ENCODE measurements around the gene STARD9. TPM values are rescaled to one million over a fixed set of nuclear protein-coding genes. Genes with fewer than 3 reads are reported as not detected.

The STARD9 gene
- polyA plus RNA-seq, 1 of the 3 experiments (the other 2 are of a cell fraction) = 2.1 TPM

GRCh38 chr15:42628761-42629160 is 53.4 kb downstream of the STARD9 start:
- Histone ChIP-seq H3K9me2 (no peaks in the 10 kb centered on the region), H3K9ac (no peak overlapping the region), H3K27ac (ENCODE audit: low read depth in 2 of 2, low read length in 1 of 2) (no peak overlapping the region), H4K20me1 (ENCODE audit: insufficient read depth) (no peaks in the 10 kb centered on the region), H3K9me3 (no peaks in the 10 kb centered on the region), H3F3A (replicated peaks; ENCODE audit: insufficient read depth) (no peaks in the 10 kb centered on the region), H3K27me3 (ENCODE audit: insufficient read depth) (no peaks in the 10 kb centered on the region), H3K79me2 (ENCODE audit: insufficient read depth) (peaks cover 9% of the 10 kb centered on the region; the same call in 1 of the 2 replicates), H3K36me3 (replicated peaks in 1 of 2; ENCODE audit: control insufficient read depth in 1 of 2, insufficient read depth in 2 of 2, low read length in 1 of 2) (peaks cover 0 to 14% of the 10 kb centered on the region in 2 experiments), H3K4me3 (ENCODE audit: low read depth in 2 of 2, low read length in 1 of 2) (no peak overlapping the region), H3K4me2 (no peak overlapping the region), H2AFZ (ENCODE audit: low read depth) (no peak overlapping the region), H3K4me1 (ENCODE audit: control insufficient read depth in 1 of 2, insufficient read depth in 2 of 2, low read depth in 1 of 2, low read length in 1 of 2) (no peaks in the 10 kb centered on the region)
- CTCF ChIA-PET = no interaction called here
- no peak for DNase-seq
- no peak for TF ChIP-seq SIN3A (IDR thresholded peaks at IDR 0.05; ENCODE audit: borderline replicate concordance, low read depth, low read length)
- no peak for TF ChIP-seq USF1 (IDR thresholded peaks at IDR 0.05; ENCODE audit: borderline replicate concordance, low read depth)
- no peak for TF ChIP-seq CTCF (IDR thresholded peaks at IDR 0.05)
- no peak for TF ChIP-seq RCOR1 (IDR thresholded peaks at IDR 0.05; ENCODE audit: low read length)
- TF ChIP-seq TEAD4 (IDR thresholded peaks at IDR 0.05; ENCODE audit: borderline replicate concordance, insufficient read depth) = no peak
- no peak for TF ChIP-seq EP300 (IDR thresholded peaks at IDR 0.05; ENCODE audit: borderline replicate concordance in 1 of 2, low read depth in 1 of 2, low read length in 1 of 2)
- no peak for TF ChIP-seq FOXM1 (IDR thresholded peaks at IDR 0.05; ENCODE audit: low read depth)
- TF ChIP-seq CHD2 (IDR thresholded peaks at IDR 0.05; ENCODE audit: low read length, partially characterized antibody) = no peak
- TF ChIP-seq EZH2phosphoT487 (IDR thresholded peaks at IDR 0.05; ENCODE audit: borderline replicate concordance, low read depth) = no peak
- no peak for TF ChIP-seq POLR2AphosphoS5 (IDR thresholded peaks at IDR 0.05; ENCODE audit: low read depth, low read length)
- no peak for TF ChIP-seq GABPA (IDR thresholded peaks at IDR 0.05; ENCODE audit: low read depth)
- TF ChIP-seq SMC3 (IDR thresholded peaks at IDR 0.05; ENCODE audit: low read depth, low read length) = no peak
- no peak for TF ChIP-seq JUND (IDR thresholded peaks at IDR 0.05)
- no peak for TF ChIP-seq PBX3 (IDR thresholded peaks at IDR 0.05)
- no peak for TF ChIP-seq YY1 (IDR thresholded peaks at IDR 0.05; ENCODE audit: low read depth)
- TF ChIP-seq NRF1 (IDR thresholded peaks at IDR 0.05; ENCODE audit: low read depth, low read length) = no peak
- TF ChIP-seq RXRA (IDR thresholded peaks at IDR 0.05; ENCODE audit: borderline replicate concordance, low read depth) = no peak
- TF ChIP-seq FOSL2 (IDR thresholded peaks at IDR 0.05; ENCODE audit: borderline replicate concordance, low read depth) = no peak
- WGBS (ENCODE audit: low lambda C conversion rate) = over 99% methylated on average over 4 of the region's 4 CpGs
- POLR2A ChIA-PET = no interaction called here
